Glutamatergic neuron (in vitro differentiated cells): ENCODE measurements around the gene KDM6A. TPM values are rescaled to one million over a fixed set of nuclear protein-coding genes. Genes with fewer than 3 reads are reported as not detected.

Experiments
- DNase-seq: peaks from one replicate; pipeline ENCODE4 v3.0.0; 2022
- H3K27ac Mint-ChIP-seq: one replicate; pipeline ENCODE4 v1.8.0; 2020; ENCODE audit warnings: mild to moderate bottlenecking, mixed read lengths, inconsistent platforms; ENCODE audit not compliant: unreplicated experiment
- H3K27me3 Mint-ChIP-seq: one replicate; pipeline ENCODE4 v1.8.0; 2020; ENCODE audit warnings: mild to moderate bottlenecking, moderate library complexity, mixed read lengths, inconsistent platforms; ENCODE audit not compliant: unreplicated experiment
- H3K36me3 Mint-ChIP-seq: one replicate; pipeline ENCODE4 v1.8.0; 2020; ENCODE audit warnings: mild to moderate bottlenecking, mixed read lengths, inconsistent platforms; ENCODE audit not compliant: unreplicated experiment
- H3K4me1 Mint-ChIP-seq: one replicate; pipeline ENCODE4 v1.8.0; 2020; ENCODE audit warnings: mild to moderate bottlenecking, low read depth, mixed read lengths, inconsistent platforms; ENCODE audit not compliant: unreplicated experiment
- H3K4me3 Mint-ChIP-seq: one replicate; pipeline ENCODE4 v1.8.0; 2020; ENCODE audit warnings: mild to moderate bottlenecking, mixed read lengths, inconsistent platforms; ENCODE audit not compliant: unreplicated experiment
- H3K9me3 Mint-ChIP-seq: one replicate; pipeline ENCODE4 v1.8.0; 2020; ENCODE audit warnings: mild to moderate bottlenecking, moderate library complexity, mixed read lengths, inconsistent platforms; ENCODE audit not compliant: unreplicated experiment
- CTCF ChIP-seq: fragments of 200-600 bp; sonication (generic); IDR thresholded peaks from one replicate; pipeline ENCODE4 v1.5.0; 2021; ENCODE audit not compliant: partially characterized antibody, unreplicated experiment
- total RNA-seq: library from RNA; stranded (reverse); fragmentation: NEBNext Ultra II Directional; extraction: Animal tissue kit (Norgen Biotek cat#: 25700); gene quantifications from one replicate; pipeline ENCODE4 v1.2.1, GENCODE V29; 2021; ENCODE audit not compliant: unreplicated experiment

Gene KDM6A
- total RNA-seq, 1 donor from 2014 or later, result 26.5 TPM

- H3K36me3 Mint-ChIP-seq, result no peaks in the 10 kb centered on the region
- no peak for DNase-seq
- TF ChIP-seq CTCF, result no peak
- H3K4me1 Mint-ChIP-seq, result peaks cover 10% of the 10 kb centered on the region
- H3K9me3 Mint-ChIP-seq, result peaks cover 6% of the 10 kb centered on the region
- H3K4me3 Mint-ChIP-seq, result no peak overlapping the region
- no peak overlapping the region for H3K27ac Mint-ChIP-seq
- peaks cover 2% of the 10 kb centered on the region for H3K27me3 Mint-ChIP-seq
Observed at GRCh38 chrX:44897539-44897938, 24.6 kb downstream of the KDM6A start.

GRCh38 chrX:44898411-44899221 lies 25.6 kb downstream of the KDM6A start:
- Mint-ChIP-seq H3K4me1 (peaks cover 13% of the 10 kb centered on the region), H3K27ac (peak overlapping the region; percentile 76), H3K9me3 (peaks cover 6% of the 10 kb centered on the region), H3K27me3 (peaks cover 2% of the 10 kb centered on the region), H3K36me3 (no peaks in the 10 kb centered on the region), H3K4me3 (peak overlapping the region; percentile 38)
- no peak for DNase-seq
- no peak for TF ChIP-seq CTCF

GRCh38 chrX:44899946-44900345 lies 27.0 kb downstream of the KDM6A start:
- H3K4me1 Mint-ChIP-seq, result peaks cover 13% of the 10 kb centered on the region
- H3K27ac Mint-ChIP-seq, result no peak overlapping the region
- peaks cover 2% of the 10 kb centered on the region for H3K27me3 Mint-ChIP-seq
- H3K36me3 Mint-ChIP-seq, result no peaks in the 10 kb centered on the region
- no peak overlapping the region for H3K4me3 Mint-ChIP-seq
- peaks cover 6% of the 10 kb centered on the region for H3K9me3 Mint-ChIP-seq
- no peak for DNase-seq
- TF ChIP-seq CTCF, result no peak

- Mint-ChIP-seq H3K27me3 (no peaks in the 10 kb centered on the region), H3K9me3 (peaks cover under 1% of the 10 kb centered on the region), H3K27ac (no peak overlapping the region), H3K4me3 (no peak overlapping the region), H3K36me3 (no peaks in the 10 kb centered on the region), H3K4me1 (peaks cover 15% of the 10 kb centered on the region)
- DNase-seq, result no peak
- no peak for TF ChIP-seq CTCF
Observed at GRCh38 chrX:44903107-44903506, 30.1 kb downstream of the KDM6A start.

- no peak overlapping the region for H3K4me3 Mint-ChIP-seq
Observed at GRCh38 chrX:44903830-44904530, 31.0 kb downstream of the KDM6A start.

More at GRCh38 chrX:44903830-44904530, 31.0 kb downstream of the KDM6A start:
- no peak for DNase-seq
- no peak for TF ChIP-seq CTCF
- Mint-ChIP-seq H3K4me1 (peaks cover 14% of the 10 kb centered on the region), H3K9me3 (peaks cover 3% of the 10 kb centered on the region), H3K36me3 (no peaks in the 10 kb centered on the region), H3K27ac (no peak overlapping the region), H3K27me3 (no peaks in the 10 kb centered on the region)
